ENCODE results near the gene MRTO4. TPM values are rescaled to one million over a fixed set of nuclear protein-coding genes. Genes with fewer than 3 reads are reported as not detected.

MRTO4 gene
- total and polyA plus RNA-seq, 2 of the 13 experiments (the other 11 are each of a cell fraction or from before 2014, with no cell fraction given), result 28.1 to 59.2 TPM

DNA sequence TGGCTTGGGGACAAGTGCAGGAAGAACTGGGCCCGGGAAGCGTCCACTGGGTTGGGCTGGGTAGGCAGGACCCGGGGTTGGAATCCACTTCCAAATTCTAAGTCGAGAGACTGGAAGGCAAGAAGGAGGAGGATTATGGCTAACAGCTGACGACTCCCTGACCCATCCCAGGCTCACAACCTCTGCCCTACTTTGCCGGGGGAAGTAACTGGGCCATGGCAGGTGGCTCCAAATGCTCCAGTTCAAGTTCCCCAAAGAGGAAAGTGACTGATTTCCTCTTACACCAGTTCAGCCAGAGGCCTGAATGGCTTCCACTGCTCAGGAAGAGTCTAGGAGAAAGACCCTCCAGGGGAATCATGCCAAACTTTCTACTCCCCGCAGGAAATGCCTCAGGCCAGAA lies 11.7 kb upstream of the MRTO4 start:
- Histone ChIP-seq H3K4me1 (ENCODE audit: insufficient read depth, low read length) (no peaks in the 10 kb centered on the region), H2AFZ (ENCODE audit: low read length) (no peak overlapping the region), H3K27ac (ENCODE audit: extremely low read length, insufficient read depth, low read length) (no peak overlapping the region), H3K4me3 (replicated peaks in 1 of 3; ENCODE audit: insufficient read depth in 1 of 3, low read depth in 2 of 3, low read length in 3 of 3) (no peak overlapping the region), H4K20me1 (ENCODE audit: insufficient read depth, low read length) (no peaks in the 10 kb centered on the region), H3K36me3 (replicated peaks in 1 of 2; ENCODE audit: control insufficient read depth in 1 of 2, insufficient read depth in 2 of 2, low read length in 2 of 2) (peaks cover 40 to 86% of the 10 kb centered on the region in 2 experiments), H3K27me3 (ENCODE audit: control insufficient read depth in 1 of 2, insufficient read depth in 2 of 2, low read length in 2 of 2) (no peaks in the 10 kb centered on the region), H3K9ac (ENCODE audit: insufficient read depth, low read depth, low read length) (no peak overlapping the region), H3K9me3 (ENCODE audit: low read length) (no peaks in the 10 kb centered on the region), H3K79me2 (ENCODE audit: insufficient read depth, low read length) (no peaks in the 10 kb centered on the region), H3K4me2 (ENCODE audit: low read depth, low read length) (no peak overlapping the region)
- no peak for FAIRE-seq
- intact Hi-C loops (cut with micrococcal nuclease; ENCODE audit: unreplicated experiment) (loop anchor here (2.0 kb wide), 1 partner anchor 61 kb away; no protein-coding TSS in a partner anchor), in situ Hi-C loops (cut with HindIII; ENCODE audit: extremely low pct_ligation_motif_present, low pct_unique_long_range_greater_than_20kb) (loop anchor here (10.0 kb wide), 1 partner anchor 65 kb away; no protein-coding TSS in a partner anchor)
- 98% methylated on average over 6 of the region's 7 CpGs for WGBS (ENCODE audit: low lambda C conversion rate)
- no peak for ATAC-seq
- no TSS peak for BruUV-seq (replicated peaks)
- DNase-seq (ENCODE audit: low spot score), result no peak
- POLR2A ChIA-PET, result no interaction called here
- CTCF ChIA-PET (ENCODE audit: low intra/inter-chr PET ratio, low total read pairs), result interaction anchor here (2.3 kb wide), 1 partner anchor 60 kb away, joined by 10 read pairs; no protein-coding TSS in a partner anchor
- TF ChIP-seq, protein P1, sequence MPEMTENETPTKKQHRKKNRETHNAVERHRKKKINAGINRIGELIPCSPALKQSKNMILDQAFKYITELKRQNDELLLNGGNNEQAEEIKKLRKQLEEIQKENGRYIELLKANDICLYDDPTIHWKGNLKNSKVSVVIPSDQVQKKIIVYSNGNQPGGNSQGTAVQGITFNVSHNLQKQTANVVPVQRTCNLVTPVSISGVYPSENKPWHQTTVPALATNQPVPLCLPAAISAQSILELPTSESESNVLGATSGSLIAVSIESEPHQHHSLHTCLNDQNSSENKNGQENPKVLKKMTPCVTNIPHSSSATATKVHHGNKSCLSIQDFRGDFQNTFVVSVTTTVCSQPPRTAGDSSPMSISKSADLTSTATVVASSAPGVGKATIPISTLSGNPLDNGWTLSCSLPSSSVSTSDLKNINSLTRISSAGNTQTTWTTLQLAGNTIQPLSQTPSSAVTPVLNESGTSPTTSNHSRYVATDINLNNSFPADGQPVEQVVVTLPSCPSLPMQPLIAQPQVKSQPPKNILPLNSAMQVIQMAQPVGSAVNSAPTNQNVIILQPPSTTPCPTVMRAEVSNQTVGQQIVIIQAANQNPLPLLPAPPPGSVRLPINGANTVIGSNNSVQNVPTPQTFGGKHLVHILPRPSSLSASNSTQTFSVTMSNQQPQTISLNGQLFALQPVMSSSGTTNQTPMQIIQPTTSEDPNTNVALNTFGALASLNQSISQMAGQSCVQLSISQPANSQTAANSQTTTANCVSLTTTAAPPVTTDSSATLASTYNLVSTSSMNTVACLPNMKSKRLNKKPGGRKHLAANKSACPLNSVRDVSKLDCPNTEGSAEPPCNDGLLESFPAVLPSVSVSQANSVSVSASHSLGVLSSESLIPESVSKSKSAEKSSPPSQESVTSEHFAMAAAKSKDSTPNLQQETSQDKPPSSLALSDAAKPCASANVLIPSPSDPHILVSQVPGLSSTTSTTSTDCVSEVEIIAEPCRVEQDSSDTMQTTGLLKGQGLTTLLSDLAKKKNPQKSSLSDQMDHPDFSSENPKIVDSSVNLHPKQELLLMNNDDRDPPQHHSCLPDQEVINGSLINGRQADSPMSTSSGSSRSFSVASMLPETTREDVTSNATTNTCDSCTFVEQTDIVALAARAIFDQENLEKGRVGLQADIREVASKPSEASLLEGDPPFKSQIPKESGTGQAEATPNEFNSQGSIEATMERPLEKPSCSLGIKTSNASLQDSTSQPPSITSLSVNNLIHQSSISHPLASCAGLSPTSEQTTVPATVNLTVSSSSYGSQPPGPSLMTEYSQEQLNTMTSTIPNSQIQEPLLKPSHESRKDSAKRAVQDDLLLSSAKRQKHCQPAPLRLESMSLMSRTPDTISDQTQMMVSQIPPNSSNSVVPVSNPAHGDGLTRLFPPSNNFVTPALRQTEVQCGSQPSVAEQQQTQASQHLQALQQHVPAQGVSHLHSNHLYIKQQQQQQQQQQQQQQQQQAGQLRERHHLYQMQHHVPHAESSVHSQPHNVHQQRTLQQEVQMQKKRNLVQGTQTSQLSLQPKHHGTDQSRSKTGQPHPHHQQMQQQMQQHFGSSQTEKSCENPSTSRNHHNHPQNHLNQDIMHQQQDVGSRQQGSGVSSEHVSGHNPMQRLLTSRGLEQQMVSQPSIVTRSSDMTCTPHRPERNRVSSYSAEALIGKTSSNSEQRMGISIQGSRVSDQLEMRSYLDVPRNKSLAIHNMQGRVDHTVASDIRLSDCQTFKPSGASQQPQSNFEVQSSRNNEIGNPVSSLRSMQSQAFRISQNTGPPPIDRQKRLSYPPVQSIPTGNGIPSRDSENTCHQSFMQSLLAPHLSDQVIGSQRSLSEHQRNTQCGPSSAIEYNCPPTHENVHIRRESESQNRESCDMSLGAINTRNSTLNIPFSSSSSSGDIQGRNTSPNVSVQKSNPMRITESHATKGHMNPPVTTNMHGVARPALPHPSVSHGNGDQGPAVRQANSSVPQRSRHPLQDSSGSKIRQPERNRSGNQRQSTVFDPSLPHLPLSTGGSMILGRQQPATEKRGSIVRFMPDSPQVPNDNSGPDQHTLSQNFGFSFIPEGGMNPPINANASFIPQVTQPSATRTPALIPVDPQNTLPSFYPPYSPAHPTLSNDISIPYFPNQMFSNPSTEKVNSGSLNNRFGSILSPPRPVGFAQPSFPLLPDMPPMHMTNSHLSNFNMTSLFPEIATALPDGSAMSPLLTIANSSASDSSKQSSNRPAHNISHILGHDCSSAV (CRISPR knock-in tag; IDR thresholded peaks at IDR 0.05; ENCODE audit: borderline replicate concordance), result no peak
- TF ChIP-seq PHB2 (IDR thresholded peaks at IDR 0.05; ENCODE audit: partially characterized antibody), result no peak
- TF ChIP-seq, protein P2, sequence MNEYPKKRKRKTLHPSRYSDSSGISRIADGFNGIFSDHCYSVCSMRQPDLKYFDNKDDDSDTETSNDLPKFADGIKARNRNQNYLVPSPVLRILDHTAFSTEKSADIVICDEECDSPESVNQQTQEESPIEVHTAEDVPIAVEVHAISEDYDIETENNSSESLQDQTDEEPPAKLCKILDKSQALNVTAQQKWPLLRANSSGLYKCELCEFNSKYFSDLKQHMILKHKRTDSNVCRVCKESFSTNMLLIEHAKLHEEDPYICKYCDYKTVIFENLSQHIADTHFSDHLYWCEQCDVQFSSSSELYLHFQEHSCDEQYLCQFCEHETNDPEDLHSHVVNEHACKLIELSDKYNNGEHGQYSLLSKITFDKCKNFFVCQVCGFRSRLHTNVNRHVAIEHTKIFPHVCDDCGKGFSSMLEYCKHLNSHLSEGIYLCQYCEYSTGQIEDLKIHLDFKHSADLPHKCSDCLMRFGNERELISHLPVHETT (CRISPR knock-in tag; conservative IDR thresholded peaks at IDR 0.05), result no peak
- TF ChIP-seq, protein P3, sequence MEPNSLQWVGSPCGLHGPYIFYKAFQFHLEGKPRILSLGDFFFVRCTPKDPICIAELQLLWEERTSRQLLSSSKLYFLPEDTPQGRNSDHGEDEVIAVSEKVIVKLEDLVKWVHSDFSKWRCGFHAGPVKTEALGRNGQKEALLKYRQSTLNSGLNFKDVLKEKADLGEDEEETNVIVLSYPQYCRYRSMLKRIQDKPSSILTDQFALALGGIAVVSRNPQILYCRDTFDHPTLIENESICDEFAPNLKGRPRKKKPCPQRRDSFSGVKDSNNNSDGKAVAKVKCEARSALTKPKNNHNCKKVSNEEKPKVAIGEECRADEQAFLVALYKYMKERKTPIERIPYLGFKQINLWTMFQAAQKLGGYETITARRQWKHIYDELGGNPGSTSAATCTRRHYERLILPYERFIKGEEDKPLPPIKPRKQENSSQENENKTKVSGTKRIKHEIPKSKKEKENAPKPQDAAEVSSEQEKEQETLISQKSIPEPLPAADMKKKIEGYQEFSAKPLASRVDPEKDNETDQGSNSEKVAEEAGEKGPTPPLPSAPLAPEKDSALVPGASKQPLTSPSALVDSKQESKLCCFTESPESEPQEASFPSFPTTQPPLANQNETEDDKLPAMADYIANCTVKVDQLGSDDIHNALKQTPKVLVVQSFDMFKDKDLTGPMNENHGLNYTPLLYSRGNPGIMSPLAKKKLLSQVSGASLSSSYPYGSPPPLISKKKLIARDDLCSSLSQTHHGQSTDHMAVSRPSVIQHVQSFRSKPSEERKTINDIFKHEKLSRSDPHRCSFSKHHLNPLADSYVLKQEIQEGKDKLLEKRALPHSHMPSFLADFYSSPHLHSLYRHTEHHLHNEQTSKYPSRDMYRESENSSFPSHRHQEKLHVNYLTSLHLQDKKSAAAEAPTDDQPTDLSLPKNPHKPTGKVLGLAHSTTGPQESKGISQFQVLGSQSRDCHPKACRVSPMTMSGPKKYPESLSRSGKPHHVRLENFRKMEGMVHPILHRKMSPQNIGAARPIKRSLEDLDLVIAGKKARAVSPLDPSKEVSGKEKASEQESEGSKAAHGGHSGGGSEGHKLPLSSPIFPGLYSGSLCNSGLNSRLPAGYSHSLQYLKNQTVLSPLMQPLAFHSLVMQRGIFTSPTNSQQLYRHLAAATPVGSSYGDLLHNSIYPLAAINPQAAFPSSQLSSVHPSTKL (CRISPR knock-in tag; IDR thresholded peaks at IDR 0.05), result no peak
- no peak for TF ChIP-seq SIX1 (CRISPR knock-in tag; IDR thresholded peaks at IDR 0.05; ENCODE audit: borderline replicate concordance)
- no peak for TF ChIP-seq FOSL1 (CRISPR knock-in tag; IDR thresholded peaks at IDR 0.05; ENCODE audit: borderline replicate concordance)
- no peak for TF ChIP-seq EP300 (IDR thresholded peaks at IDR 0.05; ENCODE audit: low read depth in 2 of 2, low read length in 2 of 2)
- TF ChIP-seq EP300 (CRISPR knock-in tag; IDR thresholded peaks at IDR 0.05; ENCODE audit: borderline replicate concordance), result no peak
- no peak for TF ChIP-seq RFXANK (CRISPR knock-in tag; IDR thresholded peaks at IDR 0.05)
- no peak for TF ChIP-seq PLRG1 (conservative IDR thresholded peaks at IDR 0.05)
- TF ChIP-seq ZNF883 (CRISPR knock-in tag; IDR thresholded peaks at IDR 0.05; ENCODE audit: not compliant biosample characterization), result no peak
